PC-9 (cell line): ENCODE results near the gene NFAM1. TPM values are rescaled to one million over a fixed set of nuclear protein-coding genes. Genes with fewer than 3 reads are reported as not detected.

Source experiments
- BruUV-seq: library from RNA; stranded (reverse); fragments of 400-500 nt; replicated peaks from 2 replicates; lab custom pipeline; 2021; lab: Mats Ljungman, UMichigan
- CTCF ChIA-PET: fragments of 300-600 bp; sonication (Branson Sonifier 250); formaldehyde crosslinking; loops from one replicate; lab custom pipeline; 2022; ENCODE audit warnings: antibody characterized with exemption; lab: Charles Lee
- POLR2A ChIA-PET: fragments of 300-600 bp; sonication (Branson Sonifier 250); formaldehyde crosslinking; loops from one replicate; lab custom pipeline; 2022; ENCODE audit warnings: antibody characterized with exemption; ENCODE audit not compliant: unreplicated experiment; lab: Charles Lee
- DNase-seq, 2 experiments: peaks; one replicate each; pipeline versions ENCODE4 v3.0.0 to v3.0.0-alpha.2; 2015 to 2022; ENCODE audit warnings: mixed read lengths in 1 of 2
- H2AFZ ChIP-seq: fragments of 200-600 bp; sonication (generic); 2 replicates; pipeline ENCODE4 v1.8.1; 2017; ENCODE audit warnings: antibody characterized with exemption
- H3F3A ChIP-seq: fragments of 200-600 bp; sonication (generic); 2 replicates; pipeline ENCODE4 v1.8.1; 2017; ENCODE audit warnings: antibody characterized with exemption, mild to moderate bottlenecking, low read depth; ENCODE audit not compliant: insufficient read depth
- H3K27ac ChIP-seq: fragments of 200-600 bp; sonication (generic); 2 replicates; pipeline ENCODE4 v1.6.1; 2016; ENCODE audit warnings: mixed run types
- H3K27me3 ChIP-seq: fragments of 200-600 bp; sonication (generic); 2 replicates; pipeline ENCODE4 v1.6.1; 2016; ENCODE audit warnings: low read depth, mixed run types; ENCODE audit not compliant: insufficient read depth
- H3K36me3 ChIP-seq: fragments of 200-600 bp; sonication (generic); 2 replicates; pipeline ENCODE4 v1.6.1; 2016; ENCODE audit warnings: low read depth, mixed run types
- H3K4me1 ChIP-seq: fragments of 200-600 bp; sonication (generic); replicated peaks from 2 replicates; pipeline ENCODE4 v1.6.1; 2016; ENCODE audit warnings: mixed run types; ENCODE audit not compliant: insufficient read depth
- H3K4me2 ChIP-seq: fragments of 200-600 bp; sonication (generic); 2 replicates; pipeline ENCODE4 v1.6.1; 2017; ENCODE audit warnings: mixed run types
- H3K4me3 ChIP-seq: fragments of 200-600 bp; sonication (generic); 2 replicates; pipeline ENCODE4 v1.6.1; 2016; ENCODE audit warnings: mixed run types
- H3K79me2 ChIP-seq: fragments of 200-600 bp; sonication (generic); 2 replicates; pipeline ENCODE4 v1.6.1; 2017; ENCODE audit warnings: low read depth, mixed run types
- H3K9me2 ChIP-seq: fragments of 200-600 bp; sonication (generic); 2 replicates; pipeline ENCODE4 v1.8.1; 2017; ENCODE audit warnings: mild to moderate bottlenecking; ENCODE audit not compliant: insufficient read depth
- H3K9me3 ChIP-seq: fragments of 200-600 bp; sonication (generic); 2 replicates; pipeline ENCODE4 v1.8.1; 2016; ENCODE audit warnings: low read depth; ENCODE audit not compliant: insufficient read depth
- H4K20me1 ChIP-seq: fragments of 200-600 bp; sonication (generic); 2 replicates; pipeline ENCODE4 v1.8.1; 2017; ENCODE audit not compliant: insufficient read depth
- CTCF ChIP-seq: fragments of 200-600 bp; sonication (generic); conservative IDR thresholded peaks from 2 replicates; pipeline ENCODE4 v1.6.1; 2017; ENCODE audit warnings: mixed run types, antibody characterized with exemption, mild to moderate bottlenecking, moderate library complexity
- EZH2 ChIP-seq: fragments of 200-600 bp; sonication (generic); IDR thresholded peaks from 2 replicates; pipeline ENCODE4 v1.8.0; 2017; ENCODE audit warnings: antibody characterized with exemption, low read depth
- intact Hi-C: fragments of 100-400 bp; cut with micrococcal nuclease; formaldehyde crosslinking; loops from one replicate; pipeline ENCODE4 v1.10.0; 2022; ENCODE audit not compliant: unreplicated experiment
- total RNA-seq: library from RNA; stranded (reverse); gene quantifications from 2 replicates; pipeline ENCODE4 v1.2.3, GENCODE V29; 2021

The NFAM1 gene
- total RNA-seq, 1 experiment from 2014 or later, result not detected

GRCh38 chr22:42408276-42408675 lies 23.9 kb downstream of the NFAM1 start:
- CTCF ChIA-PET, result no interaction called here
- H3K36me3 ChIP-seq, result no peaks in the 10 kb centered on the region
- H2AFZ ChIP-seq, result no peak overlapping the region
- TF ChIP-seq CTCF, result no peak
- TF ChIP-seq EZH2, result no peak
- no peaks in the 10 kb centered on the region for H3K4me1 ChIP-seq
- no peaks in the 10 kb centered on the region for H3K79me2 ChIP-seq
- no peak overlapping the region for H3K27ac ChIP-seq
- H3K4me2 ChIP-seq, result no peak overlapping the region
- H3K9me2 ChIP-seq, result no peaks in the 10 kb centered on the region
- no peaks in the 10 kb centered on the region for H3F3A ChIP-seq
- no peak overlapping the region for H3K4me3 ChIP-seq
- peaks cover 52% of the 10 kb centered on the region for H3K27me3 ChIP-seq
- no peak for DNase-seq
- H4K20me1 ChIP-seq, result no peaks in the 10 kb centered on the region
- POLR2A ChIA-PET, result no interaction called here
- intact Hi-C loops, result no loop called here
- H3K9me3 ChIP-seq, result no peaks in the 10 kb centered on the region
- no TSS peak for BruUV-seq

GRCh38 chr22:42404266-42404665 lies 27.9 kb downstream of the NFAM1 start:
- H3K4me1 ChIP-seq, result no peaks in the 10 kb centered on the region
- H2AFZ ChIP-seq, result no peak overlapping the region
- H3K9me3 ChIP-seq, result no peaks in the 10 kb centered on the region
- ChIA-PET CTCF (no interaction called here), POLR2A (no interaction called here)
- no peaks in the 10 kb centered on the region for H3K36me3 ChIP-seq
- no peak overlapping the region for H3K4me2 ChIP-seq
- no peaks in the 10 kb centered on the region for H3K9me2 ChIP-seq
- no peak overlapping the region for H3K27ac ChIP-seq
- H3K4me3 ChIP-seq, result no peak overlapping the region
- TF ChIP-seq CTCF (no peak), EZH2 (no peak)
- no peak for DNase-seq
- H4K20me1 ChIP-seq, result no peaks in the 10 kb centered on the region
- no peaks in the 10 kb centered on the region for H3K79me2 ChIP-seq
- BruUV-seq, result no TSS peak
- no peaks in the 10 kb centered on the region for H3F3A ChIP-seq
- intact Hi-C loops, result no loop called here
- H3K27me3 ChIP-seq, result peaks cover 81% of the 10 kb centered on the region

- Histone ChIP-seq H3K4me2 (no peak overlapping the region), H3K79me2 (no peaks in the 10 kb centered on the region), H3K27ac (no peak overlapping the region), H3K9me3 (no peaks in the 10 kb centered on the region), H4K20me1 (no peaks in the 10 kb centered on the region), H3K4me1 (peaks cover 9% of the 10 kb centered on the region; the same call in 1 of the 2 replicates), H2AFZ (no peak overlapping the region), H3K36me3 (no peaks in the 10 kb centered on the region), H3K4me3 (no peak overlapping the region), H3K27me3 (peaks cover 65% of the 10 kb centered on the region), H3F3A (no peaks in the 10 kb centered on the region), H3K9me2 (no peaks in the 10 kb centered on the region)
- DNase-seq, result no peak
- no peak for TF ChIP-seq CTCF
- no peak for TF ChIP-seq EZH2
- no TSS peak for BruUV-seq
- ChIA-PET CTCF (interaction anchor here (0.6 kb wide), 1 partner anchor 446 kb away, joined by 4 read pairs; no protein-coding TSS in a partner anchor), POLR2A (no interaction called here)
- intact Hi-C loops, result no loop called here
These were observed 30.5 kb downstream of the NFAM1 start for GRCh38 chr22:42401535-42402334.
